ENCODE measurements around the gene HSPB6. TPM values are rescaled to one million over a fixed set of nuclear protein-coding genes. Genes with fewer than 3 reads are reported as not detected.

HSPB6 gene
- total RNA-seq, 3 donors from 2014 or later, result 3.9 to 122 (median 22.9) TPM

GRCh38 chr19:35752746-35753350, 4.0 kb downstream of the HSPB6 start:
- peaks cover 35% of the 10 kb centered on the region for H3K4me1 ChIP-seq (ENCODE audit: low read depth)
- intact Hi-C loops (cut with DNase I, micrococcal nuclease), result no loop called here
- no peak overlapping the region for H3K4me3 ChIP-seq
- no peak for DNase-seq
- H3K36me3 ChIP-seq (ENCODE audit: low read depth), result peaks cover 7% of the 10 kb centered on the region
- no peaks in the 10 kb centered on the region for H3K9me3 ChIP-seq
- TF ChIP-seq CTCF (IDR thresholded peaks at IDR 0.05), result no peak
- no peak for ATAC-seq

GRCh38 chr19:35751839-35752745, 4.7 kb downstream of the HSPB6 start:
- intact Hi-C loops (cut with DNase I, micrococcal nuclease), result no loop called here
- peaks cover 30% of the 10 kb centered on the region for H3K4me1 ChIP-seq (ENCODE audit: low read depth)
- TF ChIP-seq CTCF (IDR thresholded peaks at IDR 0.05), result no peak
- no peak for DNase-seq
- no peaks in the 10 kb centered on the region for H3K9me3 ChIP-seq
- no peak for ATAC-seq
- peaks cover 7% of the 10 kb centered on the region for H3K36me3 ChIP-seq (ENCODE audit: low read depth)
- H3K4me3 ChIP-seq, result no peak overlapping the region

GRCh38 chr19:35750167-35750566, 6.7 kb downstream of the HSPB6 start:
- Histone ChIP-seq H3K4me3 (no peak overlapping the region), H3K4me1 (ENCODE audit: low read depth) (peaks cover 23% of the 10 kb centered on the region), H3K36me3 (ENCODE audit: low read depth) (peaks cover 7% of the 10 kb centered on the region), H3K9me3 (no peaks in the 10 kb centered on the region)
- no peak for DNase-seq
- intact Hi-C loops (cut with DNase I, micrococcal nuclease), result no loop called here
- TF ChIP-seq CTCF (IDR thresholded peaks at IDR 0.05), result no peak
- no peak for ATAC-seq

- no peak for TF ChIP-seq CTCF (IDR thresholded peaks at IDR 0.05)
- Histone ChIP-seq H3K9me3 (no peaks in the 10 kb centered on the region), H3K4me1 (ENCODE audit: low read depth) (peaks cover 28% of the 10 kb centered on the region), H3K4me3 (peak within 1 kb of the TSS; percentile 67), H3K36me3 (ENCODE audit: low read depth) (peaks cover 7% of the 10 kb centered on the region)
- intact Hi-C loops (cut with DNase I, micrococcal nuclease), result no loop called here
- DNase-seq (peak; percentile 98 to 99 (median 99)), ATAC-seq (peak; percentile 84)
Measured at GRCh38 chr19:35748106-35749020, 8.5 kb downstream of the HSPB6 start, which contains the start of gene LIN37. Gene LIN37 (plus strand): TSS chr19:35748576. CDS start chr19:35748725, 149 bp downstream.

- H3K4me1 ChIP-seq (ENCODE audit: low read depth), result peaks cover 28% of the 10 kb centered on the region
- H3K4me3 ChIP-seq, result no peak overlapping the region
- no peak for TF ChIP-seq CTCF (IDR thresholded peaks at IDR 0.05)
- no peak for ATAC-seq
- H3K36me3 ChIP-seq (ENCODE audit: low read depth), result no peaks in the 10 kb centered on the region
- H3K9me3 ChIP-seq, result no peaks in the 10 kb centered on the region
- intact Hi-C loops (cut with DNase I, micrococcal nuclease), result no loop called here
- no peak for DNase-seq
Measured at GRCh38 chr19:35746531-35746930, 10.3 kb downstream of the HSPB6 start.
